Nephron (organoid): ENCODE measurements around the gene PLD6.

ENCODE experiments used
- H3K27ac Mint-ChIP-seq, 3 experiments: 2 replicates each; pipeline ENCODE4 v1.8.0; 2020; ENCODE audit warnings: mixed read lengths in 3 of 3, mild to moderate bottlenecking in 2 of 3, moderate library complexity in 1 of 3
- H3K27me3 Mint-ChIP-seq: 2 replicates; pipeline ENCODE4 v1.8.0; 2021; ENCODE audit warnings: low read depth, mild to moderate bottlenecking, moderate library complexity, mixed read lengths
- H3K36me3 Mint-ChIP-seq: 2 replicates; pipeline ENCODE4 v1.8.0; 2020; ENCODE audit warnings: low read depth, mixed read lengths
- H3K4me1 Mint-ChIP-seq: 2 replicates; pipeline ENCODE4 v1.8.0; 2020; ENCODE audit warnings: mixed read lengths
- H3K4me3 Mint-ChIP-seq, 3 experiments: 2 replicates each; pipeline ENCODE4 v1.8.0; 2020; ENCODE audit warnings: mild to moderate bottlenecking in 3 of 3, mixed read lengths in 3 of 3, moderate library complexity in 2 of 3
- H3K9me3 Mint-ChIP-seq: 2 replicates; pipeline ENCODE4 v1.8.0; 2020; ENCODE audit warnings: mixed read lengths
- TF ChIP-seq, protein P1 (sequence below), 3 experiments: fragments of 200-600 bp; sonication (generic); IDR thresholded peaks; one replicate each; pipeline ENCODE4 v1.5.0; 2021; ENCODE audit warnings: antibody characterized with exemption in 3 of 3; ENCODE audit not compliant: unreplicated experiment in 3 of 3

PLD6 gene

DNA sequence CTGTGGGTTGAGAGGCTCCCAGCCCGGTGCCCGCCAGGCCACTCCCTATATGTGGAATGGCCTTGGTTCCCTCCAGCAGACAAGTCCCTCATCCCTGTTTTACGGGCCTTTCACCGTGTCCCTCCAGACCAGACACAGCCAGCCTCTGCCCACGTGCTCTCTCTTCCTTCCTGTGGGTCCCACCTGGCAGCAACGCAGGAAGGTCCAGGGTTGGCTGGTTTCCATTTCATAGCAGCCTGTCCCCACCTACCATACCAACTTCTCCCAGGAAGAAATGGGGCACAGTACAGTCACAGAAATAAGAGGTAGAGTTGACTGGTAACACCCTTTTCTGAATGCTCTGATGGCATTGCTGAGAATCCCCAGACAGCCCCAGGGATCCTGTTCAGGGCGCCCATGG is 34.9 kb downstream of the PLD6 start:
- TF ChIP-seq, protein P1, sequence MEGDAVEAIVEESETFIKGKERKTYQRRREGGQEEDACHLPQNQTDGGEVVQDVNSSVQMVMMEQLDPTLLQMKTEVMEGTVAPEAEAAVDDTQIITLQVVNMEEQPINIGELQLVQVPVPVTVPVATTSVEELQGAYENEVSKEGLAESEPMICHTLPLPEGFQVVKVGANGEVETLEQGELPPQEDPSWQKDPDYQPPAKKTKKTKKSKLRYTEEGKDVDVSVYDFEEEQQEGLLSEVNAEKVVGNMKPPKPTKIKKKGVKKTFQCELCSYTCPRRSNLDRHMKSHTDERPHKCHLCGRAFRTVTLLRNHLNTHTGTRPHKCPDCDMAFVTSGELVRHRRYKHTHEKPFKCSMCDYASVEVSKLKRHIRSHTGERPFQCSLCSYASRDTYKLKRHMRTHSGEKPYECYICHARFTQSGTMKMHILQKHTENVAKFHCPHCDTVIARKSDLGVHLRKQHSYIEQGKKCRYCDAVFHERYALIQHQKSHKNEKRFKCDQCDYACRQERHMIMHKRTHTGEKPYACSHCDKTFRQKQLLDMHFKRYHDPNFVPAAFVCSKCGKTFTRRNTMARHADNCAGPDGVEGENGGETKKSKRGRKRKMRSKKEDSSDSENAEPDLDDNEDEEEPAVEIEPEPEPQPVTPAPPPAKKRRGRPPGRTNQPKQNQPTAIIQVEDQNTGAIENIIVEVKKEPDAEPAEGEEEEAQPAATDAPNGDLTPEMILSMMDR (IDR thresholded peaks at IDR 0.05; ENCODE audit: unreplicated experiment in 3 of 3) = no peak
- H3K27ac Mint-ChIP-seq = peak overlapping the region in 2 of 3 experiments; percentile 27 to 49
- H3K27me3 Mint-ChIP-seq = no peaks in the 10 kb centered on the region
- peaks cover 44% of the 10 kb centered on the region for H3K36me3 Mint-ChIP-seq
- H3K9me3 Mint-ChIP-seq = no peaks in the 10 kb centered on the region
- H3K4me1 Mint-ChIP-seq = peaks cover 5% of the 10 kb centered on the region
- H3K4me3 Mint-ChIP-seq = no peak overlapping the region

DNA sequence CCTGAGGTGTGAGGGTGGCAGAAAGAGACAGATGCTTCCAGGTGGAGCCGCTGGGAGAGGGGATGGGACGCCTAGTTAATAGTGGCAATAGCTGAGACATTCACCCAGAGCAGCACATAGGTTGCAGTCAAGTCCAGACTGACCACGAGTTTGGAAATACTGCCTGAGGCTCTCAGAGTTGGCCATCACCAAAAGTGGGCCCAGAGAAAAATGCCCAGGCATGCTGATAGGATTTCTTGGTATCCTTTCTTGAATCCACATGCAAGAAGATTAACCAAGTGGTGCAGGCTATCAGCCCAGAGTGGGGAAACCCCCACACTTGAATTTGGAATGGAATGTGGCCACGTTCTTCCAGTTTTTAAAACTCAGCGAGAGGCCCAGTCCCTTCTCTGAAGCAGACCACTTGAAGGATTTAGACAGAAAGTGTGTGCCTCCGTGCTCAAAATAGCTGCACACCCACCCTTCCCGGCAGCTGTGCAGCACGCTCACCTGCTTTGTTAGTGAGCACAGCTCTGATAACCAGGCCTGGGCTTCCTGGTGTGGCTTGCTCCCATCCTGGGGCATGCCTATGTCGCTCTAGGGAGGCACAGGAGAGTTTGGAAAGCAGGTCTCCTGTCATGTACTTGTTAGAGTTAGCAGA is 35.7 kb downstream of the PLD6 start:
- peak overlapping the region in 2 of 3 experiments; percentile 27 to 49 for H3K27ac Mint-ChIP-seq
- H3K27me3 Mint-ChIP-seq = no peaks in the 10 kb centered on the region
- peaks cover 5% of the 10 kb centered on the region for H3K4me1 Mint-ChIP-seq
- no peaks in the 10 kb centered on the region for H3K9me3 Mint-ChIP-seq
- H3K4me3 Mint-ChIP-seq = no peak overlapping the region
- peaks cover 44% of the 10 kb centered on the region for H3K36me3 Mint-ChIP-seq
- TF ChIP-seq, protein P1 (IDR thresholded peaks at IDR 0.05; ENCODE audit: unreplicated experiment in 3 of 3) = no peak

DNA sequence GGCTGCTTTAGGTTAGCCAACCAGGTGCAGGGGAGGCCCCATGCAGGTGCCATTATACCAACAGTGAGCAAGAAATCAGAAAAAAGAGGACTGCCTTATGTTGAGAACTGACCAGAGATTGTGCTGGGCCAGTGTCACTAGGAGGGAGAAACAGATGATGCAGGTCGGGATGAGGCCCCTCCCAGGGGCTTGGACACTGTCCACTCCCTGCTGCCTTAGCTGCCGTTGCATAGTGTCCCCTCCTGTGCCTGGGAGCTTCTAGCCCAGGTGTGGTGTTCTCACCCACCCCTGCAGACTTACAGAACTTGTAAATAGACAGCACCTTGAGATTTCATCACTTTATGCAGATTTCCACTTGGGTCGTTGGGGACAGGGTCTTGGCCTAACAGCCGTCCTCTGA is 36.7 kb downstream of the PLD6 start:
- H3K4me3 Mint-ChIP-seq = no peak overlapping the region
- no peaks in the 10 kb centered on the region for H3K27me3 Mint-ChIP-seq
- peaks cover 47% of the 10 kb centered on the region for H3K36me3 Mint-ChIP-seq
- TF ChIP-seq, protein P1 (IDR thresholded peaks at IDR 0.05; ENCODE audit: unreplicated experiment in 3 of 3) = no peak
- H3K4me1 Mint-ChIP-seq = peaks cover 5% of the 10 kb centered on the region
- H3K27ac Mint-ChIP-seq = peak overlapping the region in 1 of 3 experiments; percentile 27
- no peaks in the 10 kb centered on the region for H3K9me3 Mint-ChIP-seq

DNA sequence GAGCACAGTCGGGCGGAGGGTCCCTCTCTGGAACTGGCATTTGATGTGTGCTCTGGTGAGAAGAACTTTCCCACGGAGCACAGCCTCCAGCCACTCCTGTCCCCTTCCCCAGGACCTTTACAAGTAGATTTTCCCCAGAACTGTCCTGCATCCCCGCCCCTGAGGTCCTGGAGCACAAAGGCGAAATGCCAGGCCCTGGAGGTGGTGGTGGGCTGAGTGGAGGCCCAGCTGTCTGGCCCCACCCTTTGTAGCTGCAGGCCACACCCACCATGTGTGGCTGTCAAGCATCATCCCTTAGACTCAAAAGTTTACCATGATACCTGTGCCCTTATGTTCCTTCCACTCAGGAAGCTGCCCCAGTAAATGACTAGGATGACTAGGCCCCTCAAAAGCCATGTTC is 37.7 kb downstream of the PLD6 start:
- Mint-ChIP-seq H3K27me3 (no peaks in the 10 kb centered on the region), H3K4me1 (peaks cover 7% of the 10 kb centered on the region), H3K4me3 (no peak overlapping the region), H3K9me3 (no peaks in the 10 kb centered on the region), H3K27ac (no peak overlapping the region), H3K36me3 (peaks cover 42% of the 10 kb centered on the region)
- TF ChIP-seq, protein P1 (IDR thresholded peaks at IDR 0.05; ENCODE audit: unreplicated experiment in 3 of 3) = no peak

DNA sequence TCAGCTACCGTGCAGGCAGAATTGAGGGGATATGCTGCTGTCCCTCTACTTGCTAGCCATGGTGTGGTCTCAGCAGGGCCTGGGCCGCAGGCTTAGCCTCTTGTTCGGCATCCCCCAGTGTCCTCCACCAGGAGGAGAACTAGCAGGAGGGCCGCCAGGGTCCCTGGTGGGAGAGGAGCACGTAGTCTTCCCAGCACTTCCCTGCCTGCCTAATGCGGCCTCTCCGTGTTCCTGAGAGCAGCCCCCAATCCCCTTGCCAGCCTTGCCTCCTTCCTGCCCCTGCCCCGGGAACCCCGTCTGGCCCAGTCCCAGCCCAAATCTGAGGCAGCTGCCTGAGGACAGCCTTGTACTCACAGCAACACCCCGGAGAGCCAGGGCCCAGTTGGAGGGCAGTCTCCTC is 38.1 kb downstream of the PLD6 start:
- Mint-ChIP-seq H3K27ac (no peak overlapping the region), H3K27me3 (no peaks in the 10 kb centered on the region), H3K9me3 (no peaks in the 10 kb centered on the region), H3K4me1 (peaks cover 11% of the 10 kb centered on the region), H3K4me3 (no peak overlapping the region), H3K36me3 (peaks cover 47% of the 10 kb centered on the region)
- TF ChIP-seq, protein P1 (IDR thresholded peaks at IDR 0.05; ENCODE audit: unreplicated experiment in 3 of 3) = no peak

DNA sequence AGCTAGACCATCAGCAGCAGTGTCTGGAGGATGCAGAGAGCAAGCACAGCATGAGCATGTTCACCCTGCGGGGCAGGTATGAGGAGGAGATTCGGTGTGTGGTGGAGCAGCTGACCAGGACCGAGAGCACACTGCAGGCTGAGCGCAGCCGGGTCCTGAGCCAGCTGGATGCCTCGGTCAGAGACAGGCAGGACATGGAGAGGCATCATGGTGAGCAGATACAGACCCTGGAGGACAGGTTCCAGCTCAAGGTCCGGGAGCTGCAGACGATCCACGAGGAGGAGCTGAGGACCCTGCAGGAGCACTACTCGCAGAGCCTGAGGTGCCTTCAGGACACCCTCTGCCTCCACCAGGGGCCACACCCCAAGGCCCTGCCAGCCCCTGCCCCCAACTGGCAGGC is 38.8 kb downstream of the PLD6 start:
- Mint-ChIP-seq H3K9me3 (no peaks in the 10 kb centered on the region), H3K36me3 (peaks cover 44% of the 10 kb centered on the region), H3K4me1 (peaks cover 13% of the 10 kb centered on the region), H3K27me3 (no peaks in the 10 kb centered on the region), H3K4me3 (no peak overlapping the region), H3K27ac (peak overlapping the region in 1 of 3 experiments; percentile 29)
- TF ChIP-seq, protein P1 (IDR thresholded peaks at IDR 0.05; ENCODE audit: unreplicated experiment in 3 of 3) = no peak
